Stimulated activated CD4-positive, alpha-beta T cell treated with anti-CD3 and anti-CD28 coated beads, Interleukin-4, amount 100 ng/mL, for 1 hour (primary cell): ENCODE results near the gene ATXN1.
"Not testable (repeated sequence)": the region's sequence is repeated elsewhere in the genome, so short reads cannot be mapped to it uniquely, and the experiment has no call there.

Experiments
- DNase-seq: peaks from one replicate; pipeline ENCODE4 v3.0.0-alpha.2; 2020

ATXN1 gene

GRCh38 chr6:16635291-16635809 is 125.9 kb downstream of the ATXN1 start:
- DNase-seq = no peak

GRCh38 chr6:16634855-16635254 is 126.4 kb downstream of the ATXN1 start:
- no peak for DNase-seq

GRCh38 chr6:16633961-16634360 is 127.3 kb downstream of the ATXN1 start:
- no peak for DNase-seq

GRCh38 chr6:16633465-16633864 is 127.8 kb downstream of the ATXN1 start:
- no peak for DNase-seq

GRCh38 chr6:16632101-16632500 is 129.2 kb downstream of the ATXN1 start:
- DNase-seq = no peak

- DNase-seq = no peak
These were observed 131.1 kb downstream of the ATXN1 start for GRCh38 chr6:16630026-16630643.

GRCh38 chr6:16628580-16628979 is 132.7 kb downstream of the ATXN1 start:
- not testable (repeated sequence) for DNase-seq

GRCh38 chr6:16626650-16627049 is 134.6 kb downstream of the ATXN1 start:
- DNase-seq = no peak

- no peak for DNase-seq
These were observed 135.7 kb downstream of the ATXN1 start for GRCh38 chr6:16625291-16626265.

- no peak for DNase-seq
These were observed 136.5 kb downstream of the ATXN1 start for GRCh38 chr6:16624636-16625290.

- DNase-seq = no peak
These were observed 137.5 kb downstream of the ATXN1 start for GRCh38 chr6:16623731-16624130.

GRCh38 chr6:16623029-16623653 is 138.1 kb downstream of the ATXN1 start:
- DNase-seq = no peak

GRCh38 chr6:16622193-16622592 is 139.1 kb downstream of the ATXN1 start:
- DNase-seq = no peak

- no peak for DNase-seq
These were observed 140.3 kb downstream of the ATXN1 start for GRCh38 chr6:16621002-16621401.

GRCh38 chr6:16619777-16620176 is 141.5 kb downstream of the ATXN1 start:
- DNase-seq = no peak

- DNase-seq = no peak
These were observed 142.3 kb downstream of the ATXN1 start for GRCh38 chr6:16618962-16619361.

GRCh38 chr6:16615215-16615614 is 146.0 kb downstream of the ATXN1 start:
- not testable (repeated sequence) for DNase-seq

- DNase-seq = not testable (repeated sequence)
These were observed 147.1 kb downstream of the ATXN1 start for GRCh38 chr6:16614143-16614542.

GRCh38 chr6:16613504-16613903 is 147.8 kb downstream of the ATXN1 start:
- not testable (repeated sequence) for DNase-seq

GRCh38 chr6:16608444-16608843 is 152.8 kb downstream of the ATXN1 start:
- DNase-seq = no peak

GRCh38 chr6:16602035-16602434 is 159.2 kb downstream of the ATXN1 start:
- DNase-seq = no peak

GRCh38 chr6:16600701-16601100 is 160.6 kb downstream of the ATXN1 start:
- DNase-seq = no peak

- DNase-seq = no peak
These were observed 161.2 kb downstream of the ATXN1 start for GRCh38 chr6:16600026-16600425.
